Cardiac fibroblast (primary cell): ENCODE results near the gene ALOX15.

Experiments used
- DNase-seq, 2 donors: peaks; one replicate each; pipeline versions ENCODE4 v3.0.0 to v3.0.0-alpha.2; 2010; ENCODE audit warnings: low read depth in 2 of 2
- H3K4me3 ChIP-seq, 2 donors: replicated peaks in 1 of 2; 1 replicate in 1 of 2; 2 replicates in 1 of 2; pipeline ENCODE4 v1.5.1; 2011; ENCODE audit warnings: low read depth in 2 of 2, low read length in 2 of 2, mild to moderate bottlenecking in 2 of 2, moderate library complexity in 1 of 2
- CTCF ChIP-seq: IDR thresholded peaks from one replicate; pipeline ENCODE4 v1.5.1; 2011; ENCODE audit warnings: low read depth, mild to moderate bottlenecking, low read length, inconsistent platforms

Gene ALOX15

GRCh38 chr17:4674685-4674998 is 33.2 kb upstream of the ALOX15 start:
- no peak for DNase-seq
- no peak for TF ChIP-seq CTCF
- H3K4me3 ChIP-seq = no peak overlapping the region

DNA sequence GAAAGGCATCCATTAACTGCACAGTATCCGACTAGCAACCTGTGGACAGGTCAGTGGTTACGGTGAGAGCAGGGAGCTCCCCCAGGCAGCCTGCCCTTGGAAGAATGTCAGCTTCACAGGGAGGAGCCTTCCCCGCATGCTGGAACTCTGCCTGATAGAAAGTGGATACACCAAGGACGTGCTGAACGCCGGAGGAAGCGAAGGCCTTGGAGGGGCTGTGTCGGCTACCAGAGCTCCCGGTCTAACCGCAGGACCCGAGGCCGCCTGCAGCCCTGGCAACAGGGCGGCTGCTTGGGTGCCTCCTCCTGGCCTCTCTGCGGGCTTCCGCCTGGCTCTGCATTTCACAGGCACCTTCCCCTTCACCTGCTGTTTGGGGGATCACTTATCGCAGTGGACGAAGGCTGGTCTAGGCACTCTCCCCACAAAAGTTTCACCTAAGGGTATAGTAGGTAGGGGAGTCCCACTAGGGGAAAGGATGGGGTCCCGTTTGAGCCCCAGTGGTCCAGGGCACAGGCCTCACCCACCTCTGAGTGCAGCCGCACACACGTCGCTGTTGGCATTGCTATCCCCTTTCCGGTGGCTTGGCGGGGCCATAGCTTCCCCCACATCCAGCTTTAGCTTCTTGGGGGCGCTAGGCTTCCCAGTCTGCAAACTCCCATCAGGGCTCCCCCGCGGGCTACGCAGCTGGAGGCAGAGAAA is 32.7 kb upstream of the ALOX15 start:
- H3K4me3 ChIP-seq = no peak overlapping the region
- TF ChIP-seq CTCF = no peak
- no peak for DNase-seq

DNA sequence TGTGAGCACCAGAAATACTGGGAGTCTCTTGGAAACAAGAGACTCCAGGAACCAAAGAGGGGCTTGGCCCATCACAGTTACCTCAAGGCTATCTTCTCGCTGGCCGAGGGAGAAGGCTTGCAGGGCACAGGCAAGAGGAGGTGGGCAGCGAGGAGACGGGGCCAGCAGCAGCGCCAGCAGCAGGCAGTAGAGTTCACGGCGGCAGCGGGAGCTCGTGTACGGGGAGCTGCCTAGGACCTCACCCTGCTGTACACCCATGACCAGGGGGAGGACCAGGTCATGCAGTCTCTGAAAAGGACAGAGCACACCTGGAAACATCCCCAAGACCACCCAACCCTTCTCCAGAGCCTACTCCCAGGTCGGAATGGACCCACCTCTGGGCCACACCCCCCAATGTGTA is 31.7 kb upstream of the ALOX15 start:
- H3K4me3 ChIP-seq = no peak overlapping the region
- DNase-seq = no peak
- TF ChIP-seq CTCF = no peak

GRCh38 chr17:4672751-4673150 is 31.3 kb upstream of the ALOX15 start:
- H3K4me3 ChIP-seq = no peak overlapping the region
- no peak for DNase-seq
- TF ChIP-seq CTCF = no peak

DNA sequence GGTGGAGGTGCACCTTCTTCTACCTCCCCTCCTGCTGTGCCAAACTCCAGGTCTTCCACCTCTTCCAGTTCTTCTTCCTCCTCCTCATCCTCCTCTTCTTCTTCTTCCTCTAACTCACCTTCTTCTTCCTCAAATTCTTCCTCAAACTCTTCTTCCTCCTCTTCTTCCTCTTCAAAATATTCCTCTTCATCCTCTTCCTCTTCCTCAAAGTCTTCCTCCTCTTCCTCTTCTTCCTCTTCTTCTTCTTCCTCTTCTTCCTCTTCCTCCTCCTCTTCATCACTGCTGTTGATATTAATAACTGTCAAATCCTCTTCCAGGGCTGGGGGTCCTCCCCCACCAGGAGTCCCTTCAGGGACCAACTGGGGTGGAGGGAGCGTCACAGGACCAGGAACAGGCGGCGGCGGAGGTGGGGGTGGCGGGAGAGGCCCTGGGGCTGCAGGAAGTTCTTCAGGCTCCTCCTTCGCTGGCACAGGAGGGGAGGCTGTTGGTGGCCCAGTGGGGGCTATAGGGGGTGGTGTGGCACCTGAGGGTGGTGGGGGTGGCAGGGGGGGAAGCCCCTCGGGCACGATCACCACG is 30.7 kb upstream of the ALOX15 start:
- TF ChIP-seq CTCF = no peak
- no peak overlapping the region for H3K4me3 ChIP-seq
- no peak for DNase-seq

GRCh38 chr17:4667166-4667565 is 25.7 kb upstream of the ALOX15 start:
- DNase-seq = no peak

More at GRCh38 chr17:4667166-4667565, 25.7 kb upstream of the ALOX15 start:
- TF ChIP-seq CTCF = no peak
- H3K4me3 ChIP-seq = no peak overlapping the region
